ENCODE measurements around the gene DDX60. TPM values are rescaled to one million over a fixed set of nuclear protein-coding genes. Genes with fewer than 3 reads are reported as not detected.

Gene DDX60
- total and polyA plus RNA-seq, 10 of the 15 experiments (the other 5 are each of a cell fraction or from before 2014, with no cell fraction given) = 2.7 to 28.4 (median 6.3) TPM

- no peak overlapping the region for H3K27ac ChIP-seq (ENCODE audit: control insufficient read depth, insufficient read depth)
- DNase-seq (ENCODE audit: low read depth, low spot score) (no peak), FAIRE-seq (no peak), ATAC-seq (no peak)
- H3K4me1 ChIP-seq (ENCODE audit: control insufficient read depth, insufficient read depth, low read length) = no peaks in the 10 kb centered on the region
- no peak overlapping the region for H2AFZ ChIP-seq (ENCODE audit: control insufficient read depth, low read depth, low read length)
- BruUV-seq (replicated peaks) = no TSS peak
- no peak overlapping the region for H3K9ac ChIP-seq (ENCODE audit: control insufficient read depth, insufficient read depth, low read length)
- H3K27me3 ChIP-seq (replicated peaks in 1 of 2; ENCODE audit: control insufficient read depth in 2 of 2, insufficient read depth in 2 of 2, low read length in 1 of 2) = no peaks in the 10 kb centered on the region
- no peaks in the 10 kb centered on the region for H4K20me1 ChIP-seq (ENCODE audit: control insufficient read depth, insufficient read depth)
- intact Hi-C loops (cut with micrococcal nuclease; ENCODE audit: unreplicated experiment) = no loop called here
- no peaks in the 10 kb centered on the region for H3K36me3 ChIP-seq (ENCODE audit: control insufficient read depth in 2 of 2, insufficient read depth in 2 of 2, low read length in 1 of 2)
- peaks cover 9% of the 10 kb centered on the region; the same call in 2 of the 3 replicates for H3K9me3 ChIP-seq (replicated peaks; ENCODE audit: control insufficient read depth, insufficient read depth, low read length)
- ChIA-PET CTCF (no interaction called here), SMC1A (ENCODE audit: uncharacterized antibody, unreplicated experiment) (interaction anchor here (0.6 to 1.0 kb wide), 2 partner anchors 54 to 537 kb away, joined by 3 to 4 read pairs; no protein-coding TSS in a partner anchor), RAD21 (ENCODE audit: unreplicated experiment) (no interaction called here), POLR2A (interaction anchor here (1.1 kb wide), 1 partner anchor 9 kb away, joined by 3 read pairs; no protein-coding TSS in a partner anchor)
- in situ Hi-C loops (cut with MboI) = no loop called here
- no peak overlapping the region for H3K4me3 ChIP-seq
- no peaks in the 10 kb centered on the region for H3K79me2 ChIP-seq (ENCODE audit: control insufficient read depth, insufficient read depth, low read length)
- no peak overlapping the region for H3K4me2 ChIP-seq (ENCODE audit: control insufficient read depth, insufficient read depth)
- WGBS (ENCODE audit: insufficient coverage, insufficient replicate concordance, low lambda C conversion rate, missing lambda C conversion rate) = 69% methylated on average over 3 of the region's 3 CpGs
- TF ChIP-seq USF1 (IDR thresholded peaks at IDR 0.05; ENCODE audit: borderline replicate concordance, extremely low read length, insufficient read depth, low read depth, low read length) (no peak), NFYA (IDR thresholded peaks at IDR 0.05; ENCODE audit: borderline replicate concordance, low read depth, low read length) (no peak), GABPA (IDR thresholded peaks at IDR 0.05; ENCODE audit: low read depth) (no peak), SREBF2 (IDR thresholded peaks at IDR 0.05; ENCODE audit: low read length) (no peak), IKZF2 (IDR thresholded peaks at IDR 0.05) (no peak), RELB (IDR thresholded peaks at IDR 0.05; ENCODE audit: low read depth) (no peak), LARP7 (IDR thresholded peaks at IDR 0.05) (no peak), DPF2 (IDR thresholded peaks at IDR 0.05) (no peak), E2F8 (IDR thresholded peaks at IDR 0.05; ENCODE audit: low read depth, partially characterized antibody) (no peak), KAT2A (conservative IDR thresholded peaks at IDR 0.05; ENCODE audit: control insufficient read depth, low read depth, low read length) (no peak), USF2 (IDR thresholded peaks at IDR 0.05; ENCODE audit: borderline replicate concordance, low read depth, low read length) (no peak), E2F4 (IDR thresholded peaks at IDR 0.05; ENCODE audit: low read depth, low read length) (no peak), BCL11A (IDR thresholded peaks at IDR 0.05; ENCODE audit: low read depth, low read length) (no peak)
Measured at GRCh38 chr4:168241953-168242352, 76.6 kb downstream of the DDX60 start.
